ENCODE data around the gene UBXN2A.
A peak's percentile ranks its signal among the peaks of the same experiment; 100 is the strongest.

The UBXN2A gene, protein sequence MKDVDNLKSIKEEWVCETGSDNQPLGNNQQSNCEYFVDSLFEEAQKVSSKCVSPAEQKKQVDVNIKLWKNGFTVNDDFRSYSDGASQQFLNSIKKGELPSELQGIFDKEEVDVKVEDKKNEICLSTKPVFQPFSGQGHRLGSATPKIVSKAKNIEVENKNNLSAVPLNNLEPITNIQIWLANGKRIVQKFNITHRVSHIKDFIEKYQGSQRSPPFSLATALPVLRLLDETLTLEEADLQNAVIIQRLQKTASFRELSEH

DNA sequence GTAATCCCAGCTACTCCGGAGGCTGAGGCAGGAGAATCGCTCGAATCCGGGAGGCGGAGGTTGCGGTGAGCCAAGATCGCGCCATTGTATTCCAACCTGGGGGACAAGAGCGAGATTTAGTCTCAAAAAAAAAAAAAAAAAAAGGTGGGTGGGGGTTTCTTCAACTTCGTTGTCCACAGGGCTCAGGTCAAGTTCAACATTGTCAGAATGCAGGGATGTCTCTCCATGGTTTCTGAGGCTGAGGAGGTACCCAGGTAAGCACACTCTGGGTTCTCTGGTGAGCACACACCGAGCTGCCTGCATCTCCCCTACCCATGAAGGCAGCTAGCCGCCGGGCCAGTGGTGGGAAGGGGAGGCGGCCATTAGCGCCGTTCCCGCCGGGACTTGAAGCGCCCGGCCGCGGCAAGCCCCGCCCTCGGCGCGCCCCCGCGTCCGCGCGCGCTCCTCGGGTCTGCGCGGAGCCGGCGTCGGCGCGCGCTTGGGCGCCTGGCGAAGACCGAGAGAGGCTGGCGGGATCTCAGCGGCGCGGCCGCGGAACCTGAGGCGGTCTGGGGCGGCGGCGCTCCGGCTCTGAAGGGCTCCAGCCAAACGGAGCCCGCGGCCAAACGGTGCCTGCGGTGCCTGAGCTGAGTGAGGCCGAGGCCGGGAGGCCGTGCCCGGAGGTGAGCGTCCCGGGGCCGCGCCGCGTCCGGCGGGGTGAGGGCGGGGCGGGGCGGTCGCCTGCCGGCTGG is at the start of gene UBXN2A:
UBXN2A (plus strand) TSS at position 477 of the 731 bp plus-strand sequence. CDS start 17,852 bp downstream, outside the sequence.
- peak; percentile 87 for DNase-seq

DNA sequence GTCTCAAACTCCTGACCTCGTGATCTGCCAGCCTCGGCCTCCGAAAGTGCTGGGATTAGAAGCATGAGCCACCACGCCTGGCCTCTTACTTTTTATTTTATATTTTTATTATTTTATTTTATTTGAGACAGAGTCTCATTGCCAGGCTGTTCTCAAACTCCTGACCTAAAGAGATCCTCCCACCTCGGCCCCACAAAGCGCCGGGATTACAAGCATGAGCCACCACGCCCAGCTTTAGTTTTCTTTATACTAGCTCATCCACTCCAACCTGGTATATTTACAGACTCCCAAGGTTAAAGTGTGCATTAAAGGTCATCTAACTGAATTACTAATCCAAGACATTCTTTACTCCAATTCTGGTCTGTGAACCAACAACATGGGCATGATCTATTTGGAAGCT is 40.1 kb upstream of the UBXN2A start:
- no peak for DNase-seq

DNA sequence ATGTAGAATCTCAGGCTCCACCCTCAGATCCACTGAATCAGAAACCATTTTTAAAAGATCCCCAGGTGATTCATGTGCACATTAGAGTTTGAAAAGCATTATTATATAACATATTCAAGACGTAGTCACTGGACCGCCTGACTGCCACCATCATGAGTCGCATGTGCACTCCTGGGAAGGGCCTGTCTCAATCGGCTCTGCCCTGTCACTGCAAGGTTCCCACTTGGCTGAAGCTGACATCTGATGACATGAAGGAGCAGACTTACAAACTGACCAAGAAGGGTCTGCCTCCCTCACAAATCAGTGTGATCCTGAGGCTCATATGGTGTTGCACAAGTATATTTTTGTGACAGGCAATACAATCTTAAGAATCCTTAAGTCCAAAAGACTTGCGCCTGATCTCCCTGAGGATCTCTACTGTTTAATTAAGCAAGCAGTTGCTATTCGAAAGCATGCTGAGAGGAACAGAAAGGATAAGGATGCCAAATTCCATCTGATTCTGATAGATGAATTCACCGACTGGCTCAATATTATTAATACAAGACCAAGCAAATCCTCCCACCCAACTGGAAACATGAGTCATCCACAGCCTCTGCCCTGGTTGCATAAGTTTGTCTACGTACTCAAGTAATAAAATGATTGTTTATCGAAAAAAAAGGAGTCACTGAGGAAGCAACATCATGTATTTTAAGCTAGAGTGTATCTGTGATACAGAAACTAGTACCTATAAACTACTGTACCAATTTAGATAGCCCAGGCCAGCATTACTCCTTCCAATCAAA is 39.5 kb upstream of the UBXN2A start:
- DNase-seq: no peak

DNA sequence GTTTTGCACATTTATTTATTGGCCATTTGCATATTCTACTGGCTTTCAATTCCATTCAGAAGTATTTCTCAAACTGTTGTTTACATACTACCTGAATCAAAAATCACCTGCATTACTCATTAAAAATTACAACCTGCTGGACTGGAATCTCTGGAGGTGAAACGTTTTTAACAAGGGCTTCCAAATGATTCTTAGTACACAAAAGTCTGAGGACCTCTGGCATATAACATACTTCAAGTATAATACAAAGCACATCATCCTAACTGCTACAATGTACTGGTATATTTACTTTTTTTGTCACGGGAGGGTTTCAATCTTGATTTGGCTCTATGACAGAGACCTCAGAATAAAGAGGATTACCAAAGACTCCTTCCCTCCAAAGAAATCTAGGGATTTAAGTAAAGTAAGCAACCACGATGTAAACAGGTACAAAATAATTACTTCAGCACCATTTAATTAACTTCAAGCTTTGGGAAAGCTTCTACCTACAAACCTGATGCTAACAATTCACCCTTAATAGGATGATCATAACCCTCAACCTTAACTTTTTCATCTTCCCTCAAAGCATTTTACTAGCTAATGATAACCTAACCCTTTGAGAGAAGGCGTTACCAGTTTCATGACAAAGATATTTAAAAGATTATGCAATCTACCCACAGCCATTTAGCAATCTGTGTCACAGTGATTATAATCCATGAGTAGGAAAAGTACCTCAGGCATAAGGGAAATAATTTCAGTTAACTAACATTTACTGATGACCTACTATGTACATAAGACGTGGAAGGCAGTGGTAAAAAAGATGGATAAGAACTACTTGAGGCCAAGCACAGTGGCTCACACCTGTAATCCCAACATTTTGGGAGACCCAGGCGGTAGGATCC is 38.1 kb upstream of the UBXN2A start:
- no peak for DNase-seq

DNA sequence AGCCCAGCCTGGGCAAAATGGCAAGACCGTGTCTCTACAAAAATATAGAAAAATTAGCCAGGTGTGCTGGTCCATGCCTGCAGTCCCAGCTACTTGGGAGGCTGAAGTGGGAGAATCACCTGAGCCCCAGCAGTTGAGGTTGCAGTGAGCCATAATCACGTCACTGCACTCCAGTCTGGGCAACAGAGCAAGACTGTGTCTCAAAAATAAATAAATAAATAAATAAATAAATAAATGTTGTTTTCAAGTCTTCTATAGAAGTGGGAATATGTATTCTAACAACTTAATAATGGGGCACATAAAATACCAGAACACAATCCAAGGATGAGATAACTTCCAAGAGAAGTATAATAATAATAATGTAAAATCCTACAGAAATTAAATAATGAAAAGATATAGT is 37.2 kb upstream of the UBXN2A start:
- DNase-seq: no peak

DNA sequence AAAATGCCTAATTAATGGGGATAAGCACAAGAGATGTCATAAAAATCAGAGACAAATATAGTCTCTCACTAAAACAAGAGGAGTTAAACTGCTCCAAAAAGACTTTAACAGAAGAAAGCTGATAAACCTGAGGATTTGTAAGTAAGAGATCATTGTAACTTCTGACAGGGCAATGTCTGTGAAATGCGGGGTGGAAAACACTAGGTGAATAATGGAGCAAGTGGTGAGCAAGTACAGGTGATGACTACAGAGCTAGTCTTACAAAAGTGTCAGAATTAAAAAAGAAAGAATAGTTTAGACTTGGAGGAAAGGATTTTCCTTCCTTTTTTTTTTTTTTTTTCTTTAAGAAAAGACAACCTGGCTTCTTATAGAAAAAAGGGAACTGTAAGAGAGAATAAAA is 36.0 kb upstream of the UBXN2A start:
- no peak for DNase-seq

DNA sequence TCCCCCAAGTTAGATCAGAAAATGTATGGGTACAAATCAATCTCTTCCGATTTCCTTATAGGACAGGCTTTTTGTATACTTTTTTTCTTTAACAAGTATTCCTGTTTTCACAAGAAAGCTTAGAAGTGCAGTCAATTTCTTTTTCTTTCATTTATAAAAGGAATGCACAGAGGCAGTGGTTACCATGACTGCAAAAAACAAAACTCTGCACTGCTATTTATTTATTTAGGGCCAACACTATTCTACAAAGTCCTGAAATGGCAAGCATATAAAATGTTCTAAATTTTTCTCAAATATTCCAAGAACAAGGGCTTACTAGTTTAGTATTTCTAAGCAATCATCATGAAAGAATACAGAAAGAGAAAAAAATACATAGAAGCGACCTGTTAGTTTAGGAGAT is 35.6 kb upstream of the UBXN2A start:
- DNase-seq: no peak

DNA sequence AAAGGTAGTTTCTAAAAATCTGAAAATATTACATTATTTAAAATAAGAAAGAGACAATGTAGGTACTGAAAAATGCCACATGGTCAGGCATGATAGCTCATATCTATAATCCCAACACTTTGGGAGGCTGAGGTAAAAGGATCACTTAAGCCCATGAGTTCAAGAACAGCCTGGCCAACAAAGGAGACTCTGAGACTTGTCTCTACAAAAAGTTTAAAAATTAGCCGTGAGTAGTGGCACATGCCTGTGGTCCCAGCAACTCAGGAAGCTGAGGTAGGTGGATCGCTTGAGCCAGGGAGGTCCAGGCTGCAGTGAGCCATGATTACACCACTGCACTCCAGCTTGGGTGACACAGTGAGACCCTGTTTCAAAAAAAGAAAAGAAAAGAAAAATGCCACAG is 35.1 kb upstream of the UBXN2A start:
- no peak for DNase-seq

DNA sequence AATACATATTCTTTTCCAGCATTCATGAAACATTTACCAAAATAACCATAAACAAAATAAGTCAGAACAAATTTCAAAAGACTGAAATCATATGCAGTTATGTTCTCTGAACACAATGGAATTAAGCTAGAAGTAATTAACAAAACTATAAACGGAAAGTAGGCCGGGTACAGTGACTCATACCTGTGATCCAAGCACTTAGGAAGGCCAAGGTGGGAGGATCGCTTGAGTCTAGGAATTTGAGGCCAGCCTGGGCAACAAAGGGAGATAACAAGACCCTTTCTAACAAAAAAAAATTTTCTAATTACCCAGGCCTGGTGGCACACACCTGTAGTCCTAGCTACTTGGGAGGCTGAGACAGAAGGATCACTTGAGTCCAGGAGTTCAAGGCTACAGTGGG is 28.2 kb upstream of the UBXN2A start:
- DNase-seq: no peak

DNA sequence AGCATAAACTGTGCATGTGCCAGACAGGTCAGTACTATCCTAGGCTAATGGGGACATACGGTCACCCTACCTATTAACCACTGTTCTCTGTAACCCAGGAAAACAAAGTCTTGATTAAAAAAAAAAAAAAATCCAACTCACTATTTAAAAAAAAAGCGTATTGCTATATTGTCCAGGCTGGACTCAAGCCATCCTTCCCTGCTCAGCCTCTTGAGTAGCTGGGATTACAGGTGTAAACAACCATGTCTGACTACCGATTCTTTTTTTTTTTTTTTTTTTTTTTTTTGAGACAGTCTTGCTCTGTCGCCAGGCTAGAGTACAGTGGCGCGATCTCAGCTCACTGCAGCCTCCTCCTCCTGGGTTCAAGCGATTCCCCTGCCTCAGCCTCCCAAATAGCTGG is 24.9 kb upstream of the UBXN2A start:
- no peak for DNase-seq

DNA sequence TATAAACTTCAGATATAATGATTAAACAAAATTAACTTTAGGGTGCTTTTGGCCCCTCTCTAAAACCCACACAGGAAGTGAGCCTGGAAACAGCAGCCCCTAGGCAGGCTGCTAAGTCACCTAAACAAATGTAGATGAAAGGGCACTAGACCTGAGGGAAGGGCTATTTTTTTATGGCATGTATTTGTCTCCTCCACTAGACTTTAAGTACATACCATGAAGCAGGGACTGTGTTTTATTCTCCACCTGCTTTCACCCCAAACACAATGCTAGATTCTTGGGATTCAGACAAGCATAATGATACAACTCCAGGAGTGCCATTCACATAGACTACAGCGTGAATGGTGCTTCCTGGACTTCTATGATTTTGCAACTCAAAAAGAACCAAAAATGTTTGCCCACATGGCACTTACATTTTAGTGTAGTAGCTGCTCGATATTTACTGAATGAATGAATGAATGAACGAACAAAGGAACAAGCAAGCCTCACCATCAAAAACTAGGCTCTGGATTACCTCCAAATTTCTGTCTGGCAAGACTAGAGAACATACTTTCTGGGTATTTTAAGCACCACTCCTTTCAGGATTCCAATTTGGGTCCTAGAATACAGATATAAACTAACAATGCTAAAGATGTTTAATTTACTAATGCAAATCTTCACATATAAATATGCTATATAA is 23.4 kb upstream of the UBXN2A start:
- no peak for DNase-seq

DNA sequence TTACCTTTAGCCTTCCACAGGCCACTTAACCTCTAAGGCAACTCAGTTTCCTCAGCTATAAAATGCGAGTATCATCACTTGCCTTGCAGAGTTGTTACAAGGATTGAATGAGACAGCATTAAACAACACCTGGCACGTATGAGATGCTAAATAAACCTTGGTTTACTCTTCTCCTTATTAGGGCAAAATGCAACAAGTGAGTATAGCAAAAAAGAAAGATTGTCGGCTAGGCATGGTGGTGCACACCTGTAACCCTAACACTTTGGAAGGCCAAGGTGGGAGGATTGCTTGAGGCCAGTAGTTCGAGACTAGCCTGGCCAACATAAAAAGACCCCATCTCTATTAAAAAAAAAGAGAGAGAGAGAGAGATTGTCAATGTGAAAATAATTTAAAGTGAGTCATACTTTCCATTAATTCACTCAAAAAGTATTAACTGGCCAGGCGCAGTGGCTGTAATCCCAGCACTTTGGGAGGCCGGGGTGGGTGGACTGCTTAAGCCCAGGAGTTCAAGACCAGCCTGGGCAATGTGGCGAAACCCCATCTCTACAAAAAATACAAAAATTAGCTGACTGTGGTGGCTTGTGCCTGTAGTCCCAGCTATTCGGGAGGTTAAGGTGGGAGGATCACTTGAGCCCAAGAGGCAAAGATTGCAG is 21.3 kb upstream of the UBXN2A start:
- DNase-seq: no peak

DNA sequence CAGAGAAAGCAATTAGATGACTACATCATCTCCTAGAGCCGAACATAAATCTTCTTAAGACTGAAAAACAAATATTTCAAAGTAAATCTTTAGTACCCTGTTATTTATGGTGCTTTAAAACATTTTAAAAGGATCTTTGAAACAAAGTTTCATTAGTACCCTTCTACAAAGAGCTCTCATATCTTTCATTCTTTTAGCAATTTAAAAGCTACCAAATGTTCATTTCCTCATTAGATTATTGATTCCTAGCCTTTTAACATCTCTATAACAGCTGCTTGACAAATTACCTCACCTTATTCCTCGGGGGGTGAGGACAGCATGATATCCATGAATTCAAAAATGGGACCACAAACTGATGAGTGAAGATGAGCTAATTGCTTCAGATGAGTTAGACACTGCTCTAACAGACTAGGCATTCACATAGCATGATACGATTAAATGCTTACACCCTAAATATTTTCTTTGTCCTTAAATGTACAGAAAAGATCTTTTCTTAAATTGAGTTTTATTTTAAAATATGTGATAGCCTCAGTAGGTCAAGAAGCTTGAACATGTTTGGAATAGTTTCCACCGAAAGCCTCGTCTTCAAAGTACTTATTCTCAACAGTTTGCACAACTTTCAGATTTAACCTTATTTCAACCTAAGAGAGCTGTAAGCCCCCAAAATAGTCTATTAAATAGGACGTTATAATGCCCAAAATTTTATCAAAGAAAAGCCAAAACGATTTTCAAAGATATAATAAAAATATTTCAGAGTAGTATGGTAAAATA is 15.5 kb upstream of the UBXN2A start:
- peak; percentile 12 for DNase-seq

DNA sequence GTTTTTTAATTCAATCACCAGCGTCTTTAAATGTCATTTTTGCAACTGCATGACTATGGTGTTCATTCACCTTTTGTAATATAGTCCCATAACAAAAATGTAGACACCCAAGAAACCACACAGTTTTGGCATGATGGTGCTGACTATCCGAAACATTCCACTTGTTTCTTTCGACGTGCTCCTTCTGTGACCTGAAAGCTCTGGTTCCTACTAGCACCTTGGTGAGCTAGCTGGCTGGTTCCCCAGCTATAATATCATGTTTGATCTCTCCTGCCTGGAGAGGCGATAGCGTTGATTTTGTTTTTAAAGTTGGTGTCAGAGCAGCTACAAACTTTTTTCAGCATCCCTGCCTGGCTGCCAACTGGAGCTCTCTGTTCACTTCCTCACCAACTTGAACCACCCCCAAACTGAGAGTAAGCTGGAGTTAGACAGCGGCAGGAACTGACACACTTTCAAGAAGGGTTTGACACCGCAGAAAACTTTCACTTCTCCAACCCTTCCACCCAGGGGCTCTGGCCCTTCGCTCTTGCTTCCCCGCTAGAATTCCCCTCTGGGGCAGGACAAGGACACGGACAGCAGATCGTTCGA is 14.5 kb upstream of the UBXN2A start:
- peak; percentile 29 for DNase-seq

DNA sequence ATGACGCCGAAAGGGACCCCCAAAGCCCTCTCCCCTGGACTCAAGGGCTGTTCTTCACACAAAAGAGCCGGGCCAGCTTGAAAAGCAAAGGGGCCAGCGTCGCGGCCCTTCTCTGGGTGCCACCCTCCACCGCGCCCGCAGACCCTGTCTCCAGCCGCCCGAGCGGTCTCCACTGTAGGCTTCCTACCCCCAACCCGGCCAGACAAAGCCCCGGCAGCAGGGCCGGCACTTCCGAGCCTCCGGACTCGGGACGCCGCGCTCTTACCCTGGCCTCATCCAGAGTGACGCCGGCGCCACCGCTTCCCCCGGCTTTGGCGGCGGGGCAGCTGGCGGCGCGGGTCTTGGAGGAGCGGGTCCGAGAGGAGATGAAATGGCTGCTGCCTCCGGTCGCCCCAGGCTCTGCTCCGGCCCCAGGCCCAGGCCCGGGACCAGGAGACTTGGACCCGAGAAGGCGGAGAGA is 13.9 kb upstream of the UBXN2A start:
- peak; percentile 55 for DNase-seq

DNA sequence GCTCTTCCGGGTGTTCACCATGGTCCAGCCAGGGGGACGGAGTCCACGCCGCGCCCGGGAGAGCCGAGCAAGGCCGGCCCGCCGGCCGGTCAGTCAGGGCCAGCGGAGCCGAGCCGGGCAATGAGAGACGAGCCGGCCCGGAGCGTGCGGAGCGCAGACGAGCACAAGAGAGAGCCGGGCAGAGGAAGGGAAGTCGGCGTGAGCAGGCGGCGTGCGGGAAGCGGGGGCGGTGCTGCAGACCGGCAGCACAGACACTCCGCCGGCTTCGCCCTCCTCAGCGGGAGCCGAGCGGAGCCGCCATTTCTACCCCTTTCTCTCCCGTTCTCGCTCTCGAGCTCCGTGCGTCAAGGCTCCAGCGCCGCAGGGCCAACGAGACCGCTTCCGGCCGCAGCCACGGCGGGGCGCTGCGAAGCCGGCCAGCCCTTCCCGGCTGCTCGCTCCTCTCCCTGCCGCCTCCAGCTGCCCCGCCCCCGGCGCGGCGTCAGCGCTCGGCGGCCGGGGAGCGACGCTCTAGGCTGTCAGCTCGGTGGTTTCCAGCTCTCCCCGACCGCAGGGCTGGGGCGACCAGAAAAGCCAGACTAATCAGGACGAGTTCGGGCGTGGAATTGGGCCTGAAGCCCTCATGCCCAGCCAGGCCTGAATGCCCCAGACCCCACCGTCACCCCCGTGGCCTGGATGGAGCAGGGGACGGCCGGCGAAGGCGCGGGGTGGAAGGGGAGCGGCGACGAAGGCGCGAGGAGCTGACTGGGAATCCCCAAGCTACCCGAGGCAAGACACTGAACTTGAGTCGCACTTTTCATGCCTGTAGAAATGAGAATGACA is 13.3 kb upstream of the UBXN2A start, which contains the start of gene ATAD2B:
ATAD2B (minus strand) TSS at position 374 of the 822 bp plus-strand sequence; CDS start at position 21, 353 bp downstream.
- DNase-seq: peak; percentile 92

DNA sequence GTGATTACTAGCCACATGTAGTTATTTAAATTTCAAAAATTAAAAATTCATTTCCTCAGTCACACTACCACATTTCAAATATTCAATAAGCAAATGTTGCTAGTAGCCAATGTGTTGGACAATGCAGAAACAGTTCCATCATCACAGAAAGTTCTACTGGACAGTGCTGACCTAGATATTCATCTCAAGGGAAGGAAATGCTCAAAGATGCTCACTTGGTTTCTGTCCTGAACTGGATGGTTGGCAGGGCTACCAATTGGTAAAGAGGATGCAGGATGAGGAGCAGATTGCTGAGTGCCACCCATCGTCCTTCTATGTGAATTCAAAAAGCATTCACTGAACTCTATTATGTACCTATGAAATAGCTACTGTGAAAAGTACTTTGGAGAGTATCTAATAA is 6.0 kb upstream of the UBXN2A start:
- no peak for DNase-seq

DNA sequence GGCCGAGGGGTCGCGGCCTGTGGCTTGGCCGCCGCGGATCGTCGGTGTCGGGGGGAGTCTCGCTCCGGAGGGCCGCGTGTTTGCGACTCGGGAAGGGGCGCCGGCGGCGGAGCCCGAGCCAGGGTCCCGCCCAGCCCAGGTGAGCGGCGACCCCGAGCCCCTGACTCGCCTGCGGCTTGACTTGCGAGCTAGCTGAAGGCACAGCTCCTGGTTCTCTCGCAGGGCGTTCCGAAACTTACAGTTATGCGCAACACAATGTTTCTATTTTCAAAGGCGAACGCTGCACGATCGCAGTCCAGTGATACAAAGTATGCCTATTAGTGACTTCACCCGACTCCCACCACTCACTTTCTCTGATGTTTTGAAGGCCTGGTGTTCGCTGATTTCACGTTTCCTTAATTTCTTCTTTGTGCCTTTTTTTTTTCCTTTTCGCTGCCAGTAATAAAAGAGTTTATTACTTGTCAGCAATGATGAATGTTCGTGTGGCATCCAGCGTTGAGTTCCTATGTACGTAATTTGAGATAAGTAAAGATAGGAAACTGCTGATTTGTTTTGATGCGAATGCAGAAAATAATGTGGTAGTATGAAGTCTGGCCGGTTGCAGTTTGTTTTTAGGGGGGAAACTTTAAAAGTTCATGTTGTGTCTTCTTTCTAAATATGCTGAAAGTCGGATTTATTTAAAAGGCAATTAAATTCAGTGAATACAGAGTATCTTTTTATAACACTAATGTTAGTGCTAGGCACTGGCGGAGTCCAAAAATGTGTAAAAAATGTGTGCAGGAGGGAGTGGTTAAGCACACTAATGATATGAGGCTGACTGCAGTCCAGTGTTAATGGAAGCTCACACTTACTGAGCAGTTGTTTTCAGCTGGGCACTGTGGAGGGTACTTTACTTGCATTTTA is 706 bp downstream of the UBXN2A start:
- DNase-seq: peak; percentile 67
